ENCODE measurements around the gene KIF12. TPM values are rescaled to one million over a fixed set of nuclear protein-coding genes. Genes with fewer than 3 reads are reported as not detected.

Gene KIF12
- total and polyA plus RNA-seq, 2 of the 8 experiments (the other 6 are each of a cell fraction or from before 2014, with no cell fraction given) = 2.9 to 3.9 TPM

GRCh38 chr9:114078781-114079156, 20.3 kb downstream of the KIF12 start:
- Histone ChIP-seq H3K4ac (replicated peaks; ENCODE audit: insufficient read length, low read depth, low read length) (no peak overlapping the region), H3K4me3 (ENCODE audit: extremely low read depth in 1 of 4, insufficient read depth in 2 of 4, low read depth in 3 of 4, low read length in 4 of 4) (no peak overlapping the region), H3K27ac (ENCODE audit: low read depth, low read length) (no peak overlapping the region), H3K4me2 (ENCODE audit: insufficient read depth in 1 of 2, low read depth in 2 of 2, low read length in 2 of 2) (no peak overlapping the region), H3K79me2 (ENCODE audit: control insufficient read depth in 1 of 2, insufficient read depth in 2 of 2, low read length in 2 of 2) (no peaks in the 10 kb centered on the region), H3K79me1 (ENCODE audit: low read depth, low read length) (no peaks in the 10 kb centered on the region), H3K4me1 (replicated peaks in 1 of 4; ENCODE audit: control insufficient read depth in 3 of 4, insufficient read depth in 4 of 4, low read length in 3 of 4) (peaks cover 0 to 6% (median 3%) of the 10 kb centered on the region in 4 experiments; a peak in 4 of 7 replicates), H2BK5ac (ENCODE audit: low read depth, low read length) (no peak overlapping the region), H2BK15ac (ENCODE audit: low read length) (no peak overlapping the region), H3K23me2 (ENCODE audit: low read depth, low read length) (no peaks in the 10 kb centered on the region; the same call in 1 of the 2 replicates), H4K91ac (replicated peaks; ENCODE audit: insufficient read length, low read length) (no peak overlapping the region), H2BK120ac (replicated peaks; ENCODE audit: low read depth, low read length) (no peak overlapping the region), H3K56ac (replicated peaks; ENCODE audit: insufficient read length, low read depth, low read length) (no peak overlapping the region), H3K23ac (ENCODE audit: insufficient read length) (no peak overlapping the region), H3K9ac (replicated peaks in 1 of 4; ENCODE audit: extremely low read depth in 1 of 4, low read depth in 3 of 4, low read length in 3 of 4) (no peak overlapping the region), H4K8ac (ENCODE audit: extremely low read depth, insufficient read depth, low read length) (no peak overlapping the region), H3K9me3 (ENCODE audit: insufficient read depth in 2 of 2, low read depth in 1 of 2, low read length in 1 of 2) (no peaks in the 10 kb centered on the region), H3K27me3 (replicated peaks in 1 of 4; ENCODE audit: control insufficient read depth in 3 of 4, extremely low read depth in 1 of 4, insufficient read depth in 3 of 4, low read length in 3 of 4) (peaks cover 0 to 3% (median under 1%) of the 10 kb centered on the region in 4 experiments; a peak in 3 of 7 replicates), H3K36me3 (ENCODE audit: control insufficient read depth in 2 of 4, insufficient read depth in 4 of 4, low read length in 3 of 4) (no peaks in the 10 kb centered on the region), H3K14ac (ENCODE audit: insufficient read length) (no peak overlapping the region), H2AFZ (ENCODE audit: low read length) (no peak overlapping the region), H2BK12ac (ENCODE audit: low read depth, low read length) (peak overlapping the region; percentile 80; the same call in 1 of the 2 replicates), H4K5ac (ENCODE audit: insufficient read length, low read depth, low read length) (no peak overlapping the region), H2BK20ac (ENCODE audit: low read length) (0 out of 2 replicates have a peak overlapping the region, but pooled peaks have one; percentile 66), H4K20me1 (replicated peaks in 1 of 2; ENCODE audit: control insufficient read depth in 1 of 2, insufficient read depth in 2 of 2, low read length in 2 of 2) (peaks cover 0 to 1% of the 10 kb centered on the region in 2 experiments), H3K18ac (ENCODE audit: extremely low read depth, low read length) (no peak overlapping the region), H2AK5ac (ENCODE audit: low read depth, low read length) (no peak overlapping the region)
- FAIRE-seq (no peak), DNase-seq (ENCODE audit: low read depth in 1 of 2, low spot score in 2 of 2) (no peak)
- POLR2A ChIA-PET (ENCODE audit: partially characterized antibody) = no interaction called here
- CTCF ChIA-PET (ENCODE audit: partially characterized antibody) = interaction anchor here (0.6 to 10.3 kb wide), 19 partner anchors 9 to 850 kb away, joined by 3 to 144 read pairs (median 5); no protein-coding TSS in a partner anchor
- WGBS, 2 experiments (ENCODE audit: extremely low coverage in 1 of 2, insufficient coverage in 1 of 2, insufficient read length in 1 of 2, insufficient replicate concordance in 2 of 2, low coverage in 1 of 2, low lambda C conversion rate in 2 of 2, missing lambda C conversion rate in 1 of 2) = 81% methylated on average over 7 of the region's 7 CpGs; no CpG with 5 or more reads in 1 of the 2 experiments
- TF ChIP-seq RFX5 (IDR thresholded peaks at IDR 0.05; ENCODE audit: borderline replicate concordance, low read depth, low read length) = no peak
- TF ChIP-seq CTBP2 (IDR thresholded peaks at IDR 0.05; ENCODE audit: borderline replicate concordance, insufficient read depth, insufficient read length, low read length) = no peak
- TF ChIP-seq POLR2A (IDR thresholded peaks at IDR 0.05; ENCODE audit: control extremely low read depth in 1 of 2, low read depth in 2 of 2, low read length in 2 of 2) = no peak
- TF ChIP-seq KDM4A (IDR thresholded peaks at IDR 0.05; ENCODE audit: low read depth, low read length, severe bottlenecking) = no peak
- TF ChIP-seq RBBP5 (IDR thresholded peaks at IDR 0.05; ENCODE audit: borderline replicate concordance, low read depth, low read length) = no peak

Data from H1 (cell line).